Measurements from ENCODE around the gene FAM89B.

GRCh38 chr11:65562788-65563187 is 9.6 kb upstream of the FAM89B start:
- TF ChIP-seq CTCF (IDR thresholded peaks at IDR 0.05) (no peak), POLR2A (IDR thresholded peaks at IDR 0.05) (no peak)
